Muscle layer of colon (tissue), 2 donors: ENCODE data around the gene CXCL14.

Experiments used
- H3K27ac ChIP-seq: one replicate; pipeline ENCODE4 v1.7.0; 2013; ENCODE audit warnings: low read depth, mild to moderate bottlenecking, low read length, moderate library complexity
- H3K27me3 ChIP-seq, 2 donors: one replicate each; pipeline ENCODE4 v1.7.0; 2013; ENCODE audit warnings: low read length in 2 of 2, mild to moderate bottlenecking in 2 of 2; ENCODE audit not compliant: insufficient read depth in 2 of 2, control insufficient read depth in 1 of 2
- H3K36me3 ChIP-seq: one replicate; pipeline ENCODE4 v1.7.0; 2013; ENCODE audit warnings: mild to moderate bottlenecking, low read length; ENCODE audit not compliant: insufficient read depth
- H3K4me1 ChIP-seq: one replicate; pipeline ENCODE4 v1.7.0; 2013; ENCODE audit warnings: mild to moderate bottlenecking, low read length; ENCODE audit not compliant: insufficient read depth
- H3K4me3 ChIP-seq, 2 donors: one replicate each; pipeline ENCODE4 v1.7.0; 2013; ENCODE audit warnings: low read length in 2 of 2, low read depth in 1 of 2, mild to moderate bottlenecking in 1 of 2, moderate library complexity in 1 of 2
- H3K9ac ChIP-seq: one replicate; pipeline ENCODE4 v1.7.0; 2013; ENCODE audit warnings: low read length
- H3K9me3 ChIP-seq: one replicate; pipeline ENCODE4 v1.7.0; 2013; ENCODE audit warnings: mild to moderate bottlenecking, low read length
- donor health status: abdominal sarcoma.
- donor health status: Adenocarcinoma of cecum.

The CXCL14 gene

GRCh38 chr5:135551593-135552447 is 27.0 kb downstream of the CXCL14 start:
- no peaks in the 10 kb centered on the region for H3K36me3 ChIP-seq
- H3K9me3 ChIP-seq: no peaks in the 10 kb centered on the region
- peaks cover 0 to 8% of the 10 kb centered on the region in 2 donors for H3K27me3 ChIP-seq
- no peaks in the 10 kb centered on the region for H3K4me1 ChIP-seq
- no peak overlapping the region for H3K9ac ChIP-seq
- no peak overlapping the region for H3K4me3 ChIP-seq
- no peak overlapping the region for H3K27ac ChIP-seq

- Histone ChIP-seq H3K4me1 (no peaks in the 10 kb centered on the region), H3K9ac (no peak overlapping the region), H3K9me3 (no peaks in the 10 kb centered on the region), H3K27me3 (peaks cover 11 to 28% of the 10 kb centered on the region in 2 donors), H3K4me3 (no peak overlapping the region), H3K36me3 (no peaks in the 10 kb centered on the region), H3K27ac (no peak overlapping the region)
These were observed 29.4 kb downstream of the CXCL14 start for GRCh38 chr5:135549413-135549812.

GRCh38 chr5:135547590-135548254 is 31.1 kb downstream of the CXCL14 start:
- Histone ChIP-seq H3K4me1 (no peaks in the 10 kb centered on the region), H3K27me3 (peaks cover 23 to 42% of the 10 kb centered on the region in 2 donors), H3K9ac (no peak overlapping the region)

GRCh38 chr5:135546912-135547311 is 31.9 kb downstream of the CXCL14 start:
- H3K9ac ChIP-seq: no peak overlapping the region
- no peak overlapping the region for H3K4me3 ChIP-seq
- peaks cover 29 to 42% of the 10 kb centered on the region in 2 donors for H3K27me3 ChIP-seq
- H3K27ac ChIP-seq: no peak overlapping the region
- no peaks in the 10 kb centered on the region for H3K36me3 ChIP-seq
- no peaks in the 10 kb centered on the region for H3K4me1 ChIP-seq
- no peaks in the 10 kb centered on the region for H3K9me3 ChIP-seq

More at GRCh38 chr5:135547590-135548254, 31.1 kb downstream of the CXCL14 start:
- H3K27ac ChIP-seq: no peak overlapping the region
- H3K4me3 ChIP-seq: no peak overlapping the region
- no peaks in the 10 kb centered on the region for H3K9me3 ChIP-seq
- no peaks in the 10 kb centered on the region for H3K36me3 ChIP-seq

GRCh38 chr5:135546101-135546500 is 32.7 kb downstream of the CXCL14 start:
- H3K27ac ChIP-seq: no peak overlapping the region
- H3K9ac ChIP-seq: no peak overlapping the region
- no peaks in the 10 kb centered on the region for H3K9me3 ChIP-seq
- peaks cover 34 to 50% of the 10 kb centered on the region in 2 donors for H3K27me3 ChIP-seq
- no peaks in the 10 kb centered on the region for H3K4me1 ChIP-seq
- no peak overlapping the region for H3K4me3 ChIP-seq
- H3K36me3 ChIP-seq: no peaks in the 10 kb centered on the region

GRCh38 chr5:135545099-135545498 is 33.7 kb downstream of the CXCL14 start:
- H3K4me3 ChIP-seq: no peak overlapping the region
- H3K27ac ChIP-seq: no peak overlapping the region
- no peak overlapping the region for H3K9ac ChIP-seq
- peaks cover 34 to 50% of the 10 kb centered on the region in 2 donors for H3K27me3 ChIP-seq
- no peaks in the 10 kb centered on the region for H3K9me3 ChIP-seq
- no peaks in the 10 kb centered on the region for H3K36me3 ChIP-seq
- no peaks in the 10 kb centered on the region for H3K4me1 ChIP-seq

- no peak overlapping the region for H3K9ac ChIP-seq
- peak overlapping the region; percentile 44 to 65 for H3K4me3 ChIP-seq
- no peaks in the 10 kb centered on the region for H3K4me1 ChIP-seq
- H3K27me3 ChIP-seq: peaks cover 34 to 56% of the 10 kb centered on the region in 2 donors
- H3K36me3 ChIP-seq: no peaks in the 10 kb centered on the region
- no peak overlapping the region for H3K27ac ChIP-seq
- H3K9me3 ChIP-seq: no peaks in the 10 kb centered on the region
These were observed 35.1 kb downstream of the CXCL14 start for GRCh38 chr5:135543485-135544304.

- no peak overlapping the region for H3K27ac ChIP-seq
- H3K9me3 ChIP-seq: no peaks in the 10 kb centered on the region
- no peak overlapping the region for H3K9ac ChIP-seq
- no peaks in the 10 kb centered on the region for H3K36me3 ChIP-seq
- H3K4me1 ChIP-seq: no peaks in the 10 kb centered on the region
- peaks cover 35 to 49% of the 10 kb centered on the region in 2 donors for H3K27me3 ChIP-seq
- peak overlapping the region; percentile 44 to 65 for H3K4me3 ChIP-seq
These were observed 35.7 kb downstream of the CXCL14 start for GRCh38 chr5:135543001-135543484.

- H3K4me3 ChIP-seq: no peak overlapping the region
- no peaks in the 10 kb centered on the region for H3K36me3 ChIP-seq
- H3K27ac ChIP-seq: no peak overlapping the region
- peaks cover 45 to 57% of the 10 kb centered on the region in 2 donors for H3K27me3 ChIP-seq
- no peak overlapping the region for H3K9ac ChIP-seq
- no peaks in the 10 kb centered on the region for H3K9me3 ChIP-seq
- no peaks in the 10 kb centered on the region for H3K4me1 ChIP-seq
These were observed 36.8 kb downstream of the CXCL14 start for GRCh38 chr5:135541807-135542502.

- peaks cover 39 to 61% of the 10 kb centered on the region in 2 donors for H3K27me3 ChIP-seq
- H3K4me3 ChIP-seq: no peak overlapping the region
- H3K9ac ChIP-seq: no peak overlapping the region
- no peaks in the 10 kb centered on the region for H3K9me3 ChIP-seq
- no peaks in the 10 kb centered on the region for H3K4me1 ChIP-seq
- H3K36me3 ChIP-seq: no peaks in the 10 kb centered on the region
- no peak overlapping the region for H3K27ac ChIP-seq
These were observed 39.3 kb downstream of the CXCL14 start for GRCh38 chr5:135539430-135540005.
